ENCODE results near the gene SERINC5. TPM values are rescaled to one million over a fixed set of nuclear protein-coding genes. Genes with fewer than 3 reads are reported as not detected.
"Not testable (repeated sequence)": the region's sequence is repeated elsewhere in the genome, so short reads cannot be mapped to it uniquely, and the experiment has no call there.

SERINC5 gene
- total RNA-seq (2014; rRNA removed; shearing (Covaris generic)), result 5.9 and 6.9 TPM in 2 replicates
- 3.4 and 4.4 TPM in 2 replicates for polyA plus RNA-seq (2014; cell fraction: nucleus; rRNA removed)

GRCh38 chr5:80255811-80256712 lies at the start of gene SERINC5:
TSS of gene SERINC5 (minus strand) at chr5:80256048. CDS start at chr5:80255922, 126 bp downstream.
- DNase-seq (ENCODE audit: extremely low read depth, low read depth), result peak; percentile 69

- no peak for DNase-seq (ENCODE audit: extremely low read depth, low read depth)
Observed at GRCh38 chr5:80302636-80303035, 46.8 kb upstream of the SERINC5 start.

GRCh38 chr5:80301342-80301741 lies 45.5 kb upstream of the SERINC5 start:
- not testable (repeated sequence) for DNase-seq (ENCODE audit: extremely low read depth, low read depth)

GRCh38 chr5:80300796-80301195 lies 44.9 kb upstream of the SERINC5 start:
- DNase-seq (ENCODE audit: extremely low read depth, low read depth), result not testable (repeated sequence)

GRCh38 chr5:80300125-80300524 lies 44.3 kb upstream of the SERINC5 start:
- DNase-seq (ENCODE audit: extremely low read depth, low read depth), result no peak

GRCh38 chr5:80299601-80300000 lies 43.8 kb upstream of the SERINC5 start:
- DNase-seq (ENCODE audit: extremely low read depth, low read depth), result no peak

- DNase-seq (ENCODE audit: extremely low read depth, low read depth), result no peak
Observed at GRCh38 chr5:80296121-80296520, 40.3 kb upstream of the SERINC5 start.

GRCh38 chr5:80291761-80292160 lies 35.9 kb upstream of the SERINC5 start:
- DNase-seq (ENCODE audit: extremely low read depth, low read depth), result no peak

- DNase-seq (ENCODE audit: extremely low read depth, low read depth), result no peak
Observed at GRCh38 chr5:80289320-80289719, 33.5 kb upstream of the SERINC5 start.

- DNase-seq (ENCODE audit: extremely low read depth, low read depth), result no peak
Observed at GRCh38 chr5:80288177-80288576, 32.3 kb upstream of the SERINC5 start.

GRCh38 chr5:80284720-80285119 lies 28.9 kb upstream of the SERINC5 start:
- DNase-seq (ENCODE audit: extremely low read depth, low read depth), result no peak

GRCh38 chr5:80283360-80283759 lies 27.5 kb upstream of the SERINC5 start:
- no peak for DNase-seq (ENCODE audit: extremely low read depth, low read depth)

- DNase-seq (ENCODE audit: extremely low read depth, low read depth), result no peak
Observed at GRCh38 chr5:80282054-80282453, 26.2 kb upstream of the SERINC5 start.

- no peak for DNase-seq (ENCODE audit: extremely low read depth, low read depth)
Observed at GRCh38 chr5:80277191-80277590, 21.3 kb upstream of the SERINC5 start.

- no peak for DNase-seq (ENCODE audit: extremely low read depth, low read depth)
Observed at GRCh38 chr5:80276186-80276585, 20.3 kb upstream of the SERINC5 start.

GRCh38 chr5:80275347-80275746 lies 19.5 kb upstream of the SERINC5 start:
- DNase-seq (ENCODE audit: extremely low read depth, low read depth), result no peak

GRCh38 chr5:80270543-80270942 lies 14.7 kb upstream of the SERINC5 start:
- not testable (repeated sequence) for DNase-seq (ENCODE audit: extremely low read depth, low read depth)

- no peak for DNase-seq (ENCODE audit: extremely low read depth, low read depth)
Observed at GRCh38 chr5:80269991-80270438, 14.2 kb upstream of the SERINC5 start.

GRCh38 chr5:80268916-80269315 lies 13.1 kb upstream of the SERINC5 start:
- DNase-seq (ENCODE audit: extremely low read depth, low read depth), result no peak

- DNase-seq (ENCODE audit: extremely low read depth, low read depth), result no peak
Observed at GRCh38 chr5:80266566-80266965, 10.7 kb upstream of the SERINC5 start.

- no peak for DNase-seq (ENCODE audit: extremely low read depth, low read depth)
Observed at GRCh38 chr5:80260461-80260860, 4.6 kb upstream of the SERINC5 start.

- DNase-seq (ENCODE audit: extremely low read depth, low read depth), result no peak
Observed at GRCh38 chr5:80259511-80260203, 3.8 kb upstream of the SERINC5 start.

Data from NCI-H460 (cell line).